AG08395 (cell line): Measurements from ENCODE around the gene MAGED2.
"Not testable (repeated sequence)": the region's sequence is repeated elsewhere in the genome, so short reads cannot be mapped to it uniquely, and the experiment has no call there.

ENCODE experiments used
- DNase-seq: peaks from one replicate; pipeline ENCODE4 v3.0.0; 2012; ENCODE audit warnings: mixed read lengths, low spot score

The MAGED2 gene, protein sequence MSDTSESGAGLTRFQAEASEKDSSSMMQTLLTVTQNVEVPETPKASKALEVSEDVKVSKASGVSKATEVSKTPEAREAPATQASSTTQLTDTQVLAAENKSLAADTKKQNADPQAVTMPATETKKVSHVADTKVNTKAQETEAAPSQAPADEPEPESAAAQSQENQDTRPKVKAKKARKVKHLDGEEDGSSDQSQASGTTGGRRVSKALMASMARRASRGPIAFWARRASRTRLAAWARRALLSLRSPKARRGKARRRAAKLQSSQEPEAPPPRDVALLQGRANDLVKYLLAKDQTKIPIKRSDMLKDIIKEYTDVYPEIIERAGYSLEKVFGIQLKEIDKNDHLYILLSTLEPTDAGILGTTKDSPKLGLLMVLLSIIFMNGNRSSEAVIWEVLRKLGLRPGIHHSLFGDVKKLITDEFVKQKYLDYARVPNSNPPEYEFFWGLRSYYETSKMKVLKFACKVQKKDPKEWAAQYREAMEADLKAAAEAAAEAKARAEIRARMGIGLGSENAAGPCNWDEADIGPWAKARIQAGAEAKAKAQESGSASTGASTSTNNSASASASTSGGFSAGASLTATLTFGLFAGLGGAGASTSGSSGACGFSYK

DNA sequence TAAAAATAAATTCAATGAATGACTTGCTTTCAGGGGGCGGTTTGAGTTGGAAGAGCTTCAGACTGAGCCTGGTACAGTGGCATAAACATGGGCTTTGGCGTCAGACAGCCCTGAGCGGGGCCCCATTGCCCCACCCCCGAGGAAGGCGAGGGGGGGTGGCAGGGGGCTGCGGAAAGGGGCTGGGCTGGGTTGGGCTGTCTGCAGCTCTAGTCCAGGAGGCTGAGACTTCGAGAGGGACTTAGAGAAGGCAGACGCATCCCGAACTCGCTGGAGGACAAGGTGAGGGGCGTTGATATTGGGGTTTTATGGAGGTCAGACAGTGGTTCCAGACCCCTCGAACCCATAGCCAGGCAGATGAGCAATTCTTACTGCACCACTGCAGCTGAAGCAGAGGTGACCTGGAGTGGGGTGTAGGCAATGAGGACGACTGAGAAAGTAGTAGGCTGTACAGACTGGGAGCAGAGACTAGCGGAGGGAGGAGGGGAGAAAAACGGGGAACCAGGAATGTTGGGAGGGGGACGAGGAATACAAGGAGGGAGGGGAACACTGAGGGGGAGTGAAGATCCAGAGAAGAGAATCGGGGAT, at the start of gene MAGED2:
MAGED2 (plus strand) TSS at position 222 of the 585 bp plus-strand sequence. CDS start 1,587 bp downstream, outside the sequence.
- peak; percentile 14 for DNase-seq

DNA sequence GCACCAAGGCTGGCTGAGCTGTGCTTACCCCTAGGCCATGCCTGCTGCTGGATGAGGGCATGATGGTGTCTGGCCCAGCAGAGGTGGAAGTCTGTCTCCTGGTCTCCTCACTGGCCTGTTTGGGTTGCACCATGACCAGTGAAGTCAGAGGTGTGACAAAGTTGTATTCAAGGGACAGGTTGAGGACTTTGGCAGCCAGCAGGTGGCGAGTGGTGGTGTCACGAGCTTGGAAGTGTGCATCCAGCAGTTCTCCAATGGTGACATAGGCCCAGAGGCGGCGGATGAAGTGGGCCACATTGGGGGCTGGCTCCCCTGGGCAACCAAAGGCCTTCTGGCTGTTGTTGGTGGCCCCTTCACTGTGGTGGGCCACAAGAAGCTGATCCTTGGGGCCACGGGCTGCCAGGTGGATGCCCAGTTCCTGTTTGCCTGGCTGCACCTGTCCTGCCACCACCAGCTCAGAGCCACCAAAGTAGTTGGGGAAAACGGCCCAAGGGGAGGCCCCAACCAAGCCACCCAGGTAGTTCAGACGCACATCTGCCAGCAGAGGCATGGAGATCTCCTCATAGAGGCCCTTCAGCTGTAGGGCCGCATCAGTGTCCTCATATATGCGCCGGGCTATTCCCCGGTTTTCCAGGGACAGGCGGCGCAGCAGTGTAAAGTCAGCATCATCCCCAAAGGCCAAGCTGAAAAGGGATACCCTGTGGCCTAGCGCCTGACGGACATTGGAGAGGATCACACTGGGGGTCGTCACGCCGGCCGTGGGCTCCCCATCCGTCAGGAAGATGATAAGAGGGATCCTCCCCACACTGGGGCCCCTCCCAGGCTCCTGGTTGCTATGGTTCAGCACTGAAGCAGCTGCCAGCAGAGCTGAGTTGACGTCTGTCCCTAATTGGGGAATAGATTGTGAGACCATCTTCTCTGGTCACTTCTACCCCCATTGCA, 49.2 kb upstream of the MAGED2 start:
- no peak for DNase-seq

DNA sequence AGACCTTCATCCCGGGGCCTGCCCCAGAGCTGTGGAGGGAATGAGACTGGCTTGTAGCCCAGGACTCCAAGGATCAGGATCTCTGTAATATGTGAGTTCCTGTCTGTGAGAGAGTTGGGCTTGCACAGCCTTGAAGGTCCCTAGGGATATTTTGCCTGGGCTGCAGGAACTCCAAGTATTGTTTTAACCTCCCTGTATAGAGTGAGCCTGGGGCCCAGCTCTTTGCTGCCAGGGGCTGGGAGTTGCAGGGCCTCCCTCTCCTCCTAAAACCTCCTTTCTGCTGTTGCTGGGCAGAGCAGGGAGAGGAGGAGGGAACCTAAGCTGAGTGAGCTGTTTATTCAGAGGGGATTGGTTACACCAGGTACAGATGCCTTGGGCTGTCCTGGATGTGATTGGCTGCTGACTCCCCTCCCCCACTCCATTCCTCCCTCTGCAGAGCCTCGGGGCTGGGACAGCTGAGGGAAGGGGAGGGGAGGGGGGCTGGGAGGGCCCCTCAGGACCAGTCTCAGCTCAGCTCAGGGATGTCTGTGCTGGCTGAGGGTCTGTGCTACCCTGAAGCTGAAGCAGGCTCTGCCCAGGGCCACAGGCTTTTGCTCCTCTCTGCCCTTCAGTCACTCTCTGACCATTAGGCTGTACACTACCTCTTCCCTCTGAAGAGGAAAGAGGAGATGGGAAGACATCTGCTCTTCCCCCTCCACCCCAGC, 33.0 kb upstream of the MAGED2 start:
- DNase-seq, result not testable (repeated sequence)

DNA sequence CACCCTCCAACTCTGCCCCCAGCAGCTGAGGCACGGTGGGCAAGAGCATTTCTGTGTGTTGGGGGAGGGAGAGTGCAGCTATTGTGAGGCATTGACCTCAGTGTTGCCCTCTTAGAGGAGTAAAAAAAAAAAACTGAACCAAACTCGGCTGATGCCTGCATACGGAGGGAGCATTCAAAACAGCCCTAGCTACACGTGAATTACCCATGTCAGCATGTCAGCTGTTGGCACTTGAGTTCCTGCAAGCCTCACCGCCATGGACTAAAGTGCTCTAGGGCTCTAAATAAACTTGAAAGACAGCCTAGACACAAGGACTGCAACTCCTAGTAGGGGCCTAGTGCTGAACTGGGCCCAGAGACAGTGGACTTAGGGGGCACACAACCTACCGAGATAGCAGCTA, 31.5 kb upstream of the MAGED2 start:
- no peak for DNase-seq

DNA sequence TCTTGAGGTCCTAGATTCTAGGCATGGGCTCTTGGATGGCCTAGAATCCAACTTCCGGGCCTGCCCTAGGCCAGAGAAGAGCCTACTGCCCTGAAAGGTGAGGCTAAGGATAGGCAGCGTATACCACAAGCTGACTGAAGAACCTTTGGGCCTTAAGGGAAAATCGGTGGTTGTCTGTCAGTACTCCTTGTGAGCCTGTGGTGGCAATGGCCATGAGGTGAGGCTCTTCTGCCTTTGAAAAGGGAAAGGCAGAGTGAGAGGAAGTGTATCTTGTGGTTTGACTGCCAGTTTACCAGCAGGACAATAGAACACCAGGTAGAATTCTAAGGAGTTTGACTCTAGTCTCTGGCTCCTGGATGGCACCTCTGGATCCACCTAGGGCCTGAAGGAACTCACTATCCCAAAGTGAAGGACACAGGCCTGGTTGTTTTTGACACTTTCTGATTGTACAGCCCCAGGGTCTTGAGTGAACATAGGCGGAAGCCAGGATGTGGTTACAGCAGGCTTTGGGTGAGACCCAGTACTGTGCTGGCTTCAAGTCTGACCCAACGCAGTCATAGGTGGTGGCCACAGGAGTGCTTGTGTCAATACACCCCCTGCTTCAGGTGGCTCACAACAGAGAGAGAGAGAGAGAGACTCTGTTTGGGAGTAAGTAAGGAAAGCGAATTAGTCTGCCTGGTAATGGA, 30.4 kb upstream of the MAGED2 start:
- DNase-seq, result no peak

DNA sequence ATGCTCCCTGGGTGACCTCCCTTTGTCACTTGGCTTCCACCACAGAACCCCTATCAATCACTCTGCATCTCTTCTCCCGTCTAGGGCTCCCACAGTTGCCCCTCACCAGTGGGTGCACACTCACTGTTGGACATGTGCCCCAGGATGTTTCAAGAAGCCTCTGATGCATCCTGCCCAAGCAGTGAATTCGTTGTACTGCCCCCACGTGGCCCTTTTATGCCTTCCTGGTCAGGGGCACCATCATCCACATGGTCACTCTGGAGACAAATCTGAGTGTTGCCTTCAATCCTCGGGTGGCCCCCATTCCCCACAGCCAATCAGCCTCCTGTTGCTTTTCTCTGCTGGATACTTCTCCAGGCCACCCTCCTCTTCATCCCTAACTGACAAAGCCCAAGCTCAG, 21.6 kb upstream of the MAGED2 start:
- no peak for DNase-seq

DNA sequence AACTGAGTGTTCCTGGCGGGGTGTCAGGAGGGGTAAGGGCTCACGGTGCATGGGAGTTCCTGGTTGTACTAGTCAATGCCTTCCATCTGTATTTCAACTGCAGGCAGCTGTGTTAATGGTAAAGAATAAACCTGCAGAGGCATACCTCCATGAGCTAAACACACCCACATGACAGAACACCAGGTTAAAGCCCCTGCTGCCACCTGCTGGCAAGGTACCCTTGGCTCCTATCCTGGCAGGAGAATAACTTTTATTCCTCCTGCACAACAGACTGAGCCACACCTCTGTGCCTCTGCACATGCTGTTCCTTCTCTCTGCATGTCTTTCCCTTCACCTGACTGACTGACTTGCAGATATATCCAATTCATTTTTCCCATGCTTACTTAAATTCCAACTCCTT, 20.6 kb upstream of the MAGED2 start:
- no peak for DNase-seq

DNA sequence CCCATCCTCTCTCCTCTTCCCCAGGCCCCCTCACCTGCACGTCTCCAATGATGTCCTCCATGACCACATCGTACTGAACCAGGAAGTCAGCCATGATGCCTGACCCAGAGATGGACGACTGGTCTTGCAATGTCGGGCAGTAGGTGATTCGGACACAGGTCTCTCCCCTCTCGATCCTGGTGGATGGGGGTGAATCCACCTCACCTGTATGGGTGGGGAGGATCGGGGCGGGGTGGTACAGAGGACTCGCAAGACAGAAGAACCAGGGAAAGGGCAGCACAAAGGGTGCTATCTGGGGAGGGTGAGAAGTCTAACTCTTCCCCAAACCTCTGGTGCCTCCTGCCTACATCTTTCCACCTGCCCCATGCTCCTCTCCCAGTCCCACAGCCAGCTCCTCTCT, 19.1 kb upstream of the MAGED2 start:
- no peak for DNase-seq

DNA sequence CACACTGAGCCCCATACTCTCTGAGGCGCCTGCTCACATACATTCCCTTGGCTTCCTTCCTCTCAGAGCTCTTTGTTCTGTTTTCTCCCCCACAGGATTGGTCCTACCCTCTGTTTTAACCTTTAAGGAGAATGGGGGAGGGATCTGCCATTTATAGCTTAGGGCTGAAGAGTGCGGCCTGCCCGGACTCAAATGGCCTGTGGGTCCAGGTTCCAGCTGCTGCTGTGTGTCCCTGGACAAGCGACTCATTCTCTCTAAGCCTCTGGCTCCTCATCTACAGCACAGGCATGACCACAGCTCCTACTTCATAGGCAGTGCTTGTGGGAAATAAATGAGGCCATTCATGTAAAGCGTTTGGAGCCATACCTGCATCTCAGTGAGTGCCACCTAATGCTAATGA, 18.1 kb upstream of the MAGED2 start:
- not testable (repeated sequence) for DNase-seq

DNA sequence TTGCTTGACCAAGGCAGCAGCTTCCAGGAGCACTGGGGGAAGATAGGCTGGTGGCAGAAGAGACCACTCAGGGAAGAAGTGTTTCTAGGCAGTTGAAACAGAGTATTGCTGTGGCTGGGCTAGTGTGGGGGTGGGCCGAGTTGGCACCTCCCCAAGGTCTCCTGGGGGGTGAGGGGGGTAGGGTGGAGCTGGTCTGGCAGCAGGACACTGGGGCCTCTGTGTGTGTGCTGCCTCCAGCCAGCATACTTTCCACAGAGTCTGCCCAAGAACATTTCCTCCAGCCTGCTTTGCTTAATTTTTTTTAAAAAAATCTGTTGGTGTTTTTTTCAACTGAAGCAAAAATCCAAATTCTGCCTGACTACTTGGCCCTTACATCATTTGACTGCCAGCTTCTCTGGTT, 13.5 kb upstream of the MAGED2 start:
- DNase-seq, result no peak

DNA sequence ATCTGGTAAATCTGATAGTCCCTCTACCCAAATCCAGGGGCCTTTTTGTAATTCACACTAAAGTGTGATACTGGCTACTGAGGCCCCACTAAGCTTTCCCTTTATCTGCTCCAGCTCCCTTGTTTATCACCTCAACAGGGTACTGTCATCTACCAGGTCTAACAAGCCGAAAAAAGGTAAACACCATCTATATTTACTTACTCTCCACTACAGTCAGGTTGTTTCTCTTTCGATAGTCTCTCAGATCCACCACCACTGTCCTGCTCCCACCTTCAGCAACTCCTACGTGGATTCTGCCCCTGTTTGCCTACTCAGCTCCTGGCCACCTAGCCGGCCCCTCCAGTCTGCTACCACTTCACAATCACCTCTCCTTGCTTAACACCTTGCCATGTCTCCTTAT, 12.8 kb upstream of the MAGED2 start:
- no peak for DNase-seq

DNA sequence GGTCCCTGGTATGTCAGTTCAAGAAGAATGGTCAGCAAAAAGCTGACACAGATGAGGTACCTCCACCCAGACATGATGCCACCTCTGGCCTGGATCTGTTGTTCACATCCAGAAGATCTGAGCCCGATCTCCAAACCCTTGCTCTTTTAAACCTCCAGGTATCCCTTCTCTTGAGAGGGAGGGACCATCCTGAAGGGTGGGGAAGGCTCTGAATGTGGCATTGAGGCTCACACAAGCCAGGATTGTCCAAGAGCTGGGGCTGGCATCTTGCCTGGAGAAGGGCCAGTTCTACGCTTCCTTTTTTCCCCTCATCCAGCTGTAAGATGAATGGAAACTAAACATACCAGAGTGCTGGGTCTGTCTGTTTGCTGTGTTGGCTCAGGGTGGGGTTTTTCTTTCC, 9.4 kb upstream of the MAGED2 start, which contains the start of gene ITIH6:
ITIH6 (minus strand) TSS at position 119 of the 400 bp plus-strand sequence; CDS start at position 74, 45 bp downstream.
- DNase-seq, result no peak

DNA sequence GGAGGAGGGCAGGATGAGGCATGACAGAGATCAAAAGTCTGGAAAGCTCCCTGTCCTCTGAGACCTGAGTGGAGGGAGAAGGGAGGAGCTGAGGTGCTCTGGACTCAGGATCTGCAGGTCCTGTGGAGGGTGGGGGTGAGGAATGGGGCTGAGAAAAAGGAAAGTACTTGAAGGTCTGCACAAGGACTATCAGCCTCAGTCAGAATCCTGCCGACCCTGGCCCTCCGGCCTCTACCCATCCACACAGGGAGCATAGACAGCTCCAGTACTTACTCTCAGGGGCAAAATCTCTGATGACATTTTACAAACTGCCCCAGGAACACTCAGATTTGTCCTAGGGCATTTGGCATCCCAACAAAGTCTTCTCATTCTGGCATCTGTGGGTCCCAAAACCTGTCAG, 8.5 kb upstream of the MAGED2 start:
- no peak for DNase-seq

DNA sequence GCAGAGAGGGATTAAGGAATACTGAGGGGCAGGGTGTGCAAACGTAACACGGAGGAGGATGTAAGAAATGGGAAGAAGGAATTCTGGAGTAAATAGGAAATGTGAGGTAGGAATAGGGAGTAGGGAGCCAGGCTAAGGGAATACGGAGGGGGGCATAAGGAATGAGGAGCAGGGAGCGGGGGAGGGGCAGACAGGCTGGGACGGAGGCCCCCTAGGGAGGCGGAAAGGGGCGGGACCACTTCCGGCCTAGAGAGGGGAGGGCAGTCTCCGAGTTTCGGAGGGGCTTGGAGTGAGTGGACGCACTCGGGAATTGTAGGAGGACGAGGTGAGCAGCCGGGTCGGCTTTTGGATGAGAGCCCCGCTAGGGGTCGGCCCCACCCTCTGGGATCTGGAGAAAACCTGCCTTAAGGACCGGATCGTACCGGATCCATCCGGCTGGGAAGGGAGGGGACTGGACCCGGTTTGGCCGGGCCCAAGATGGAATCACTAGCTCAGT, 612 bp downstream of the MAGED2 start:
- peak; percentile 32 for DNase-seq

DNA sequence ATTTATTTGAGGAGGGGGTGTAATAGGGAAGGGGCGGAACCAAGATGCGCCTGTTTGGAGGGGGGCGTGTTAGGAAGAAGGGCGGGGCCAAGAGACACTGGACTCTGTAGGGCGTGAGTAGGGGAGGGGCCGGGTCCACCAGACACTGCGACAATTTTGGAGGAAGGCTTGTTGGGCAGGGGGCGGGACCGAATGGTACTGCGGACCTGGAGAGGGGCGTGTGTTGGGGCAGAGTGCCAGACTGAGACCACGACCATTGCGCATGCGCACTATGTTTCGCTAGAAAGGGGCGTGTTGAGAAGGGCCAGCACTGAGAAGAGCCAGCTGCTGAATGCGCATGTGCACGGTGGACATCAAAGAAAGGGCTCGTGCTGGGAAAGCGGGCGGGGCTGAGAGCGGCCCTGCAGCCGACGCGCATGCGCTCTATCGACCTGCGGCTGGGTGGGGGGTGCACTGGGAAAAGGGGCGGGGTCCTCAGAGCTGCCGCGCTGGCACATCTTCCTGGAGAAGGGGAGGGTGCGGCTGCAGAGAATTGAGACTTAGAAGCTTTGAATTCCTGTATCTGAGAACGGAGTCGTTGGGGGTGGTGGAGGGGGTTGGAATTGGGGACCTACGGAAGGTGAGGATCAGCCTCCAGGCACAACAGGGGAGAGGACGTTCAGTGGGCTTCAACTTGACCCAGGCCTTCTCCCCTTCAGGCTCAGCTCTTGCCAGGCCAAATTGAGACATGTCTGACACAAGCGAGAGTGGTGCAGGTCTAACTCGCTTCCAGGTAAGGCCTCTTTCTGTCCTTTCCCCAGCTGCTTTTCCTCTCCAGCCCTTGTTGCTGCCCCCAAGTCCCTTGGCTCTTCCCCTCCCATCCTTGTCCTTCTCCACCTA, 1.3 kb downstream of the MAGED2 start:
- DNase-seq, result peak; percentile 97

DNA sequence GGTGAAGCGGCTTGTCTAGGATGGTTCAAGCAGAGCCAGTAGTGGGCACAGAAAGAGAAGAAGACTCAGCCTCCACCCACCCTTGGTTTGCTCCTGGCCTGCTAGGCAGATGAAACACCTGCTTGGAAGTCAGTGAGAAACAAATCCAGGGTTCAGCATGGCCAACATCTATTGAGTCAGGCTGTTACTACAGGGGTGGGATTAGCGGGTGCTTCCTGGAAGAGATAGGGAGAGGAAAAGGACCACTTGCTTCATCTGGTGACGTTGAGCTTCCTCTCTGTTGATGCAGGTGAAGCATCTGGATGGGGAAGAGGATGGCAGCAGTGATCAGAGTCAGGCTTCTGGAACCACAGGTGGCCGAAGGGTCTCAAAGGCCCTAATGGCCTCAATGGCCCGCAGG, 3.0 kb downstream of the MAGED2 start:
- DNase-seq, result no peak

DNA sequence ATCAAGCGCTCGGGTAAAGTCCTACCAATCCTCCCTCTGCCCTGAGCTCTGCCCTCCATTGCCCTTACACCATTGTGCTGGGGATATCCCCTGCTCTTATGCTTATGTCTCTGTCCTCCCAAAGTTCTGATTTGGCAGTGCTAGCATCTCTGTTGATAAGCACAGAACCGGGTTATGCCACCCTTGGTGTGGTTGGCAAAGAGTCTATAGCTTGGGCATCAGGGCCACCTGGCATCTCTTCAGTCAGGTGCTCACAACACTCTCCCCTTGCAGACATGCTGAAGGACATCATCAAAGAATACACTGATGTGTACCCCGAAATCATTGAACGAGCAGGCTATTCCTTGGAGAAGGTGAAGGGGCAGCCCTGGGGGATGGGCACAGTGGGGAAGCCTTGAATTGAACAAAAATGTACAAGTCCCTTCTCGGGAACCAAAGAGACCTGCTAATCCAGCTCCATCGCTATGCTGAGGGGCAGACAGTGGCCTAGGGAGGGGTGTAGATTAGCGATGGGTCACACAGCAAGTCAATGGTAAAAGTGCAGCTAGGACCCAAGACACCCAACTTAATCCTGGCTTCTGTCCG, 3.8 kb downstream of the MAGED2 start:
- no peak for DNase-seq

DNA sequence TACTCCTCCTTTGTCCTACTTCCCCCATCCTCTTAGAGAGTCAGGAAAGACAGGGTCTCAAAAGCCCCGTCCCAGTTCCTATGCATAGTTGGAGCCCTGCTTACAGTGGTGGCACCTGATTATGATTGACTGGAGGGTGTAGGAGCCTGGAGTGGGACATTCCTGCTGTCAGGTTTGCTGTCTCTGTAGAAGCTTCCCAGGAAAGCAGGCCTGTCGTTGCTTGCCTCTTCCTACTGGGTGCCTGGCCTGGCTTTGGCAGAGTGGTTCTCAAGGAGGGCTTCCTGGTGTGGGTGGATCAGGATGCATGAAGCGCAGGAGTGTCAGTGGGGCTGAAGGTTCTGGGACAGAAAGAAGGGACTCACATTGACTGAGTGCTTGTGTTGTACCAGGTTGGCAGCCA, 4.8 kb downstream of the MAGED2 start:
- no peak for DNase-seq

DNA sequence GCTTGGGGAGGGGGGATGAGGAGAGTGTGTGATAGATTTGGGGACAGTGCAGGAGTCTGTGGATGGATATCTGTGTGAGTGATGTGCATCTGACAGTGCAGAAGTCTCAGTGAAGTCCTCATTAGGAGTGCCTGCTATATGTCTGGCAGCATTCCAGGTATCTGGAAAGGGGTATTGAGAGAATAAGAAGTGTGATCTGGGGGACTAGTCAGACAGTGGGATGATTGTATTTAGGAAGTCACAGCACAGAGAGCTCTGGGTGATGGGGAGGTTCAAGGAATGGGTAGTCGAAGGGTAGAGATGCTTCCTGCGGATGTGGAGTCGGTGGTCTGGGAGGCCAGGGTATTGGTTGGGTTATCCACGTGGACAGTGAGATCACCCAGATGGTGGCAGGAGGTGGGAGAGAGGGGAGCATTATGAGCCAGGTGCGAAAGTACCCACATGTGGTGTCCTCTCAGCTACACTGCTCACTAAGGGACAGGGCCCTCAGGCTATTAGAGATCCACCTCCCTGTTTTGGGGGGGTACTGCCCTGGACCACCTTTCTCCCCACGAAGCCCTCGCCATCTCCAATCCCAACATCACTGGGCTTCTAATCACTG, 9.8 kb downstream of the MAGED2 start:
- DNase-seq, result no peak
